DOHH2 (cell line): ENCODE results near the gene DIS3L2.
"Not testable (repeated sequence)": the region's sequence is repeated elsewhere in the genome, so short reads cannot be mapped to it uniquely, and the experiment has no call there.

Experiments
- EZH2phosphoT487 ChIP-seq: fragments of 200-600 bp; sonication (generic); IDR thresholded peaks from 2 replicates; pipeline ENCODE4 v1.6.1; 2017; ENCODE audit warnings: borderline replicate concordance, mild to moderate bottlenecking, antibody characterized with exemption, low read length, moderate library complexity, mixed read lengths
- TF ChIP-seq, protein P1 (sequence below): fragments of 200-600 bp; sonication (generic); IDR thresholded peaks from one replicate; pipeline ENCODE4 v1.5.1; 2014; ENCODE audit warnings: antibody characterized with exemption, mild to moderate bottlenecking, low read depth, low read length; ENCODE audit not compliant: poor library complexity, severe bottlenecking

DNA sequence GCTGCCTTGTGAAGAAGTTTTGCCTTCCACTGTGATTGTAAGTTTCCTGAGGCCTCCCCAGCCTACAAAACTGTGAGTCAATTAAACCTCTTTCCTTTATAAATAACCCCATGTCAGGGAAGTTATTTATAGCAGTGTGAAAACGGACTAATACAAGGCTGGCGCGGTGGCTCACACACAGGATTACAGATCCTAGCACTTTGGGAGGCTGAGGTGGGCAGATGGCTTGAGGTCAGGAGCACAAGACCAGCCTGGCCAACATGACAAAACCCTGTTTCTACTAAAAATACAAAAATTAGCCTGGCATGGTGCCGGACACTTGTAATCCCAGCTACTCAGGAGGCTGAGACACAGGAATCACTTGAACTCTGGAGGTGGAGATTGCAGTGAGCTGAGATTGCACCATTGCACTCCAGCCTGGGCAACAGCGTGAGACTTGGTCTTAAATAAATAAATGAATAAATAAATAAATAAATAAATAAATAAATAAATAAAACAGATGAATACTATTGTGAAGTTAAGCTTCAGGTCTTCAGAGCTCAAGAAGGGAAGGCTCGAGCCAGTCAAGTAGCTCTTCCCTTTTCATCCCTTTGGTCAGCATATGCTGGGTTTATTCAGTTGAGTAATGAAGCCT is 154.3 kb downstream of the DIS3L2 start:
- TF ChIP-seq, protein P1, sequence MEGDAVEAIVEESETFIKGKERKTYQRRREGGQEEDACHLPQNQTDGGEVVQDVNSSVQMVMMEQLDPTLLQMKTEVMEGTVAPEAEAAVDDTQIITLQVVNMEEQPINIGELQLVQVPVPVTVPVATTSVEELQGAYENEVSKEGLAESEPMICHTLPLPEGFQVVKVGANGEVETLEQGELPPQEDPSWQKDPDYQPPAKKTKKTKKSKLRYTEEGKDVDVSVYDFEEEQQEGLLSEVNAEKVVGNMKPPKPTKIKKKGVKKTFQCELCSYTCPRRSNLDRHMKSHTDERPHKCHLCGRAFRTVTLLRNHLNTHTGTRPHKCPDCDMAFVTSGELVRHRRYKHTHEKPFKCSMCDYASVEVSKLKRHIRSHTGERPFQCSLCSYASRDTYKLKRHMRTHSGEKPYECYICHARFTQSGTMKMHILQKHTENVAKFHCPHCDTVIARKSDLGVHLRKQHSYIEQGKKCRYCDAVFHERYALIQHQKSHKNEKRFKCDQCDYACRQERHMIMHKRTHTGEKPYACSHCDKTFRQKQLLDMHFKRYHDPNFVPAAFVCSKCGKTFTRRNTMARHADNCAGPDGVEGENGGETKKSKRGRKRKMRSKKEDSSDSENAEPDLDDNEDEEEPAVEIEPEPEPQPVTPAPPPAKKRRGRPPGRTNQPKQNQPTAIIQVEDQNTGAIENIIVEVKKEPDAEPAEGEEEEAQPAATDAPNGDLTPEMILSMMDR = not testable (repeated sequence)
- TF ChIP-seq EZH2phosphoT487 = not testable (repeated sequence)
